Upper lobe of right lung (tissue), 1 donor: Measurements from ENCODE around the gene COL18A1. TPM values are rescaled to one million over a fixed set of nuclear protein-coding genes. Genes with fewer than 3 reads are reported as not detected.

ENCODE experiments used
- ATAC-seq: fragments of 200-7000 bp; cut with Tn5 transposase; one replicate; pipeline ENCODE4 v1.9.1; 2020; ENCODE audit warnings: mild to moderate bottlenecking, moderate library complexity
- DNase-seq: peaks from one replicate; pipeline ENCODE4 v3.0.0-alpha.2; 2020
- H3K27ac ChIP-seq: fragments of 200-600 bp; one replicate; pipeline ENCODE4 v1.8.0; 2022
- H3K27me3 ChIP-seq: fragments of 200-600 bp; one replicate; pipeline ENCODE4 v1.8.0; 2022; ENCODE audit warnings: mild to moderate bottlenecking
- H3K36me3 ChIP-seq: fragments of 200-600 bp; one replicate; pipeline ENCODE4 v1.8.0; 2022
- H3K4me1 ChIP-seq: fragments of 200-600 bp; one replicate; pipeline ENCODE4 v1.8.0; 2022
- H3K4me3 ChIP-seq: fragments of 200-600 bp; one replicate; pipeline ENCODE4 v1.8.0; 2022; ENCODE audit warnings: mild to moderate bottlenecking
- H3K9me3 ChIP-seq: fragments of 200-600 bp; one replicate; pipeline ENCODE4 v1.8.0; 2022
- CTCF ChIP-seq: fragments of 200-600 bp; IDR thresholded peaks from one replicate; pipeline ENCODE4 v1.8.0; 2022; ENCODE audit warnings: antibody characterized with exemption
- intact Hi-C: fragments of 100-400 bp; cut with DNase I; formaldehyde crosslinking; loops from one replicate; pipeline ENCODE4 v1.11.0; 2022
- total RNA-seq: library from RNA; stranded (reverse); fragmentation: NEBNext Ultra II Directional; extraction: Animal tissue kit (Norgen Biotek cat#: 25700); gene quantifications from one replicate; pipeline ENCODE4 v1.2.1, GENCODE V29; 2021
- donor health status: DM: no; HTN: yes; CAD: no; lungs with severe emphysema.

COL18A1 gene
- total RNA-seq, 1 donor from 2014 or later: 60.4 TPM

DNA sequence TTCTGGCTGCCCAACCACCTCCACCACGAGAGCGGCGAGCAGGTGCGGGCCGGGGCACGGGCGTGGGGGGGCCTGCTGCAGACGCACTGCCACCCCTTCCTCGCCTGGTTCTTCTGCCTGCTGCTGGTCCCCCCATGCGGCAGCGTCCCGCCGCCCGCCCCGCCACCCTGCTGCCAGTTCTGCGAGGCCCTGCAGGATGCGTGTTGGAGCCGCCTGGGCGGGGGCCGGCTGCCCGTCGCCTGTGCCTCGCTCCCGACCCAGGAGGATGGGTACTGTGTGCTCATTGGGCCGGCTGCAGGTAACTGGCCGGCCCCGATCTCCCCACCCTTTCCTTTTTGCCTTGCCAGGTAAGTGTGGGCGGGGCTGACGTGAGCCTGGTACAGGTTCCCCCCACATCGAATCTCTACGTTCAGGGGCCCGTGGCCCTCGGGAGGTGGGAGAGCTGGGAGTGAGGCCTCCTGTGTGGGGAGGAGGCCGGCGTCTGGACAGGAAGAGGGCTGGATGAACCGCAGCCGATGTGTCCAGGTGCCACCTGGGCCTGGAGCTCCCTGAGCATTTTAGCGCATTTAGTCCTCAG, 51.7 kb downstream of the COL18A1 start:
- H3K27ac ChIP-seq: no peak overlapping the region
- H3K36me3 ChIP-seq: no peaks in the 10 kb centered on the region
- ATAC-seq (no peak), DNase-seq (no peak)
- peaks cover 4% of the 10 kb centered on the region for H3K4me1 ChIP-seq
- no peaks in the 10 kb centered on the region for H3K9me3 ChIP-seq
- intact Hi-C loops: loop anchor here (10.0 kb wide), 1 partner anchor 312 kb away; no protein-coding TSS in a partner anchor
- peak overlapping the region; percentile 37 for H3K4me3 ChIP-seq
- H3K27me3 ChIP-seq: no peaks in the 10 kb centered on the region
- TF ChIP-seq CTCF: no peak

- no peak for TF ChIP-seq CTCF
- peaks cover 4% of the 10 kb centered on the region for H3K4me1 ChIP-seq
- ATAC-seq (no peak), DNase-seq (no peak)
- H3K4me3 ChIP-seq: no peak overlapping the region
- H3K36me3 ChIP-seq: no peaks in the 10 kb centered on the region
- no peaks in the 10 kb centered on the region for H3K27me3 ChIP-seq
- intact Hi-C loops: loop anchor here (10.0 kb wide), 1 partner anchor 312 kb away; no protein-coding TSS in a partner anchor
- H3K27ac ChIP-seq: no peak overlapping the region
- no peaks in the 10 kb centered on the region for H3K9me3 ChIP-seq
Measured at GRCh38 chr21:45457161-45457831, 52.3 kb downstream of the COL18A1 start.

GRCh38 chr21:45457832-45458172, 52.8 kb downstream of the COL18A1 start:
- intact Hi-C loops: loop anchor here (10.0 kb wide), 1 partner anchor 313 kb away; no protein-coding TSS in a partner anchor
- DNase-seq: no peak
- H3K4me3 ChIP-seq: no peak overlapping the region
- no peaks in the 10 kb centered on the region for H3K9me3 ChIP-seq
- H3K36me3 ChIP-seq: no peaks in the 10 kb centered on the region
- no peak for ATAC-seq
- no peaks in the 10 kb centered on the region for H3K27me3 ChIP-seq
- H3K27ac ChIP-seq: no peak overlapping the region
- no peak for TF ChIP-seq CTCF
- H3K4me1 ChIP-seq: peaks cover 4% of the 10 kb centered on the region

DNA sequence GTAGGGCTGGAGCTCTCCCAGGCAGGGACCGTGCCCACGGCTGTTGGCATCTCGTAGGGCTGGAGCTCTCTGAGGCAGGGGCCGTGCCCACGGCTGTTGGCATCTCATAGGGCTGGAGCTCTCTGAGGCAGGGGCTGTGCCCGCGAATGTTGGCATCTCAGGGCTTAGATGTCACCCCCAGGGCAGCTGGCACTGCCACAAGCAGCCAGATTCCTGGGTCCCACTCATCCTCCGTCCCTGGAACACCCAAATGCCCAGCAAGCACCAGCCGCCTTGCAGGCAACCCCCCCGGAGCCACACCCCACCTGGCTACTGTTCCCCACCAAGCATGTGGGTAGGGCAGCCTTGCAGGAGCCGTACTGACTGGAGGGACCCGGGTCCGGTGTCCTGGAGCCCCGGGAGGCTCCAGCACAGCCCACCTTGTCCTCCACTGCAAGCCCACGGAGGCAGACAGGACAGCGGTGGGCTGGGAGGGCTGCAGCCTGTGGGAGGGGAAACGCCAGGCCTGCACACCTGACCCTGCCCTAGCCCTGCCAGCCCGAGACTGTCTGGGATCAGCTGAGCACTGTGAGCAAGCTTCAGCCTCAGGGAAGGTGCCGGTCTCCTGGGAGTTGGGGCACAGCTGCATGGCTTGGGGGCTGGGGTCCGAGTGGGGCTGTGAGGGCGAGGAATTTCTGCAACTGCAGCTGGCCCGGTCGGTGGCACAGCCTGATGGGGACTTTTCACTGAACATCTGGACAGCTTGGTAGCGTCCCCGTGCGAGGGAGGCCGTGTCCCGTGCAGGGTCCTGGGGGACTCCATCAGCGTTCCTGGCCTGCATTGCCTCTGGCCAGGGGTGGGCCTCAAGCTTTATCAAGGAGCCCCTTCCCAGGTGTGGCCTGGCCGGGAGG, 53.6 kb downstream of the COL18A1 start:
- ATAC-seq (no peak), DNase-seq (no peak)
- Histone ChIP-seq H3K27me3 (no peaks in the 10 kb centered on the region), H3K27ac (no peak overlapping the region), H3K36me3 (no peaks in the 10 kb centered on the region), H3K9me3 (no peaks in the 10 kb centered on the region), H3K4me3 (no peak overlapping the region), H3K4me1 (peaks cover 4% of the 10 kb centered on the region)
- TF ChIP-seq CTCF: no peak
- intact Hi-C loops: loop anchor here (10.0 kb wide), 1 partner anchor 314 kb away; no protein-coding TSS in a partner anchor

DNA sequence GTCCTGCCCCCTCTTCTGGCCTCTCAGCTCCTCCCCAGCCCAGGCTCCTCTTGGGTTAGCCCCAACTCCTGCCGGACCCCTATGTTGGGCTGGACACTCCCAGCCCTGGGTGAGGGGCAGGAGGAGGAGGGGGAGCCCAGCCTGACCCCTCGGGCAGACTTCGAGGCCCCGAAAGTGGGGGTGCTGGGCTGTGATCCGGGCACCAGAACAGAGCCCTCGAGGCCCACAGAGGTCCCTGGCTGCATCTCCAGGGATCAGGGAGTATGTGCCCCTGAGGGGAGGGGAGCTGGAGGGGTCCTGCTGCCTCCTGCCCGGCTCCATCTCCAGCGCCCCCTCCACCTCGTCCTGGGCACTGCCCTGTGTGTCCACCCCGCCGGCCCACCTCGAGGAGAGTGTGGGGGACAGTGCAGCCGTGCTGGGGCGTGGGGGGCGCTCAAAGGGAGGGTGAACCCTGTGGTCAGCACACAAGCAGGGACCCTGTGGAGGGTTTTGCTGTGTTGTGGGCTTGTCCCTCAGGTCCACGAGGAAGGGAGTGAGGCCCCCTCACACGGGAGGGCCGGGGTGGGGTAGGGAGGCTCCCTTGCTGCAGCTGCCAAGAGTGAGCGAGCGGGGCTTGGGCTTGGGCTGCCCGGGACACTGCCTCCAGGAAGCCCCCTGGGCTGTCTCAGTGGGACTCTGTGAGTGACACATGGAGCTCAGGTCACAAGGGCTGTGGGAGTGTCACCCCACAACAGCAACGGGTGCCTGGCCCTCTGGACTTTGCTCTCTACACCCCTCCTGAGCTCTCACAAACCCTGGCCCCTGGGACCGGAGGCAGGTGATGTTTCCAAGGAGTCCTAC, 54.4 kb downstream of the COL18A1 start:
- H3K4me1 ChIP-seq: peaks cover 4% of the 10 kb centered on the region
- no peak for DNase-seq
- no peak overlapping the region for H3K4me3 ChIP-seq
- TF ChIP-seq CTCF: no peak
- no peak overlapping the region for H3K27ac ChIP-seq
- no peaks in the 10 kb centered on the region for H3K9me3 ChIP-seq
- intact Hi-C loops: loop anchor here (10.0 kb wide), 1 partner anchor 315 kb away; no protein-coding TSS in a partner anchor
- no peak for ATAC-seq
- no peaks in the 10 kb centered on the region for H3K36me3 ChIP-seq
- no peaks in the 10 kb centered on the region for H3K27me3 ChIP-seq
